GM12864 (cell line): ENCODE measurements around the gene CCDC39.

Source experiments
- DNase-seq: peaks from one replicate; pipeline ENCODE4 v3.0.0-alpha.2; 2011; ENCODE audit warnings: low read depth
- H3K4me3 ChIP-seq: 2 replicates; pipeline ENCODE4 v1.5.1; 2011; ENCODE audit warnings: mild to moderate bottlenecking, low read depth, low read length, control low read depth
- TF ChIP-seq, protein P1 (sequence below): IDR thresholded peaks from 2 replicates; pipeline ENCODE4 v1.5.1; 2011; ENCODE audit warnings: low read depth, mild to moderate bottlenecking, moderate library complexity, low read length, control low read depth, inconsistent platforms; ENCODE audit errors: missing control alignments

Gene CCDC39

DNA sequence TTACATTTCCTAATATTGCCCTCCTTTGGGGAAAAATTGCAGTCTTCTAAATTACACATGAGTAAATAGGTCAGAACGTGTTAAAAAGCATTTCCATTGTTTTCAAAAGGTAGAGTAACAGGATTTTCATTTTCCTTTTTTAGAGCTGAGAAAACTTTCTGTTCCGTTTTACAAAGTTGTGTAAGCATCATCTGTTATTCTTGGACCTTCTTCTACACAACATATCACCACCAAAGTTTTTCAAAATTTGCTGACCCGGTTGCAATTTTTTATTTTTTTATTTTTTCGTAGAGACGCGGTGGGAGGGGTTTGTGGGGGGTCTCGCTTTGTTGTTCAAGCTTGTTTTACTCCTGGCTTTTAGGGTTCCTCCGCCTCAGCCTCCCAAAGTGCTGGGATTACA lies 1.1 kb downstream of the CCDC39 start:
- DNase-seq = no peak
- TF ChIP-seq, protein P1, sequence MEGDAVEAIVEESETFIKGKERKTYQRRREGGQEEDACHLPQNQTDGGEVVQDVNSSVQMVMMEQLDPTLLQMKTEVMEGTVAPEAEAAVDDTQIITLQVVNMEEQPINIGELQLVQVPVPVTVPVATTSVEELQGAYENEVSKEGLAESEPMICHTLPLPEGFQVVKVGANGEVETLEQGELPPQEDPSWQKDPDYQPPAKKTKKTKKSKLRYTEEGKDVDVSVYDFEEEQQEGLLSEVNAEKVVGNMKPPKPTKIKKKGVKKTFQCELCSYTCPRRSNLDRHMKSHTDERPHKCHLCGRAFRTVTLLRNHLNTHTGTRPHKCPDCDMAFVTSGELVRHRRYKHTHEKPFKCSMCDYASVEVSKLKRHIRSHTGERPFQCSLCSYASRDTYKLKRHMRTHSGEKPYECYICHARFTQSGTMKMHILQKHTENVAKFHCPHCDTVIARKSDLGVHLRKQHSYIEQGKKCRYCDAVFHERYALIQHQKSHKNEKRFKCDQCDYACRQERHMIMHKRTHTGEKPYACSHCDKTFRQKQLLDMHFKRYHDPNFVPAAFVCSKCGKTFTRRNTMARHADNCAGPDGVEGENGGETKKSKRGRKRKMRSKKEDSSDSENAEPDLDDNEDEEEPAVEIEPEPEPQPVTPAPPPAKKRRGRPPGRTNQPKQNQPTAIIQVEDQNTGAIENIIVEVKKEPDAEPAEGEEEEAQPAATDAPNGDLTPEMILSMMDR = no peak
- H3K4me3 ChIP-seq = no peak overlapping the region

DNA sequence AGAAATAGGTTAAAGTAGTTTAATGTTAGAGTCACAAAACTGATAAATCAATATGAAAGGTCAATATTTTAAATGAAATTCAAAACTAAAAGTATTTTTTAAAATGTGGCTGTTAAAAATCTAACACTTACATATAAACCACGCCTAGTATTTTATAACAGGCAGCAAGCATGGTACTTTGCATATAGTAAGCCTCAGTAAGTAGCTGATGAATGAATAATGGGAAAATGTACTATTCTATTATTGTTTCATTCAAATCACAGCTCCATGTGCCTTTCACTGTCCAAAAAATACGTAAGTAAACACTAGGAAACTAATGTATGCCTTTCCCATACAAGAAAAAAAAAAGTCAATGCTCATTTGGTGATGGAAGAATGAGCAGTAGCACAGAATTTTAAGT lies 17.8 kb downstream of the CCDC39 start:
- TF ChIP-seq, protein P1 = no peak
- no peak overlapping the region for H3K4me3 ChIP-seq
- no peak for DNase-seq

GRCh38 chr3:180657094-180657493 lies 22.2 kb downstream of the CCDC39 start:
- DNase-seq = no peak
- no peak overlapping the region for H3K4me3 ChIP-seq
- TF ChIP-seq, protein P1 = no peak

- TF ChIP-seq, protein P1 = no peak
- DNase-seq = no peak
- H3K4me3 ChIP-seq = no peak overlapping the region
These were observed 22.9 kb downstream of the CCDC39 start for GRCh38 chr3:180656406-180656805.

DNA sequence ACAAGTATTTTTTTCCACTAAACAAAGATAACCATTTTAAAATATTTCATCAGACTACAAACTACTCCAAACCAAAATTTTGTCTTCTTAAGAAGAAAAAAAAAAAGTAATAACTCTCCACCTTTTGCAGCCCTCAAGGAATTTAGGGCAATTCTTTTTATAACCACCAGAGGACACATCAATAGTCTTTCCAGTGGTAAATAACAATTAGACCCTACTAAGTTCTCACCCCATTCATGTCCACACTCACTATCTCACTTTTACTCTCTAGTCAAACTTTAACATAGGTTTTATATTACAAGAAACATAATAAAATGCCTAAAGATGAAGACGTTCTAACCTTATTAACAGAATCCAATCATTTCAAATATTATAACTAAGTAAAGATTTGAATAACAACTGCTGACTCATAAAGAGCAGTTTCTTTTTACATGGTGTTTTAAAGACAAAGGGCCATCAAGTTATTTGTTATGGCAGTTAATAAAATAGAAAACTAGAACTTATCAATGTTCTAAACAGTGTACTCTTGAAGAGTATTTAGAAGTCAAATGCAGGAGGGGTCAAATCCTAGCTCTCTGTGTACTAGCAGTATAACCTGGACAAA lies 33.0 kb downstream of the CCDC39 start:
- DNase-seq = no peak
- TF ChIP-seq, protein P1 = peak; percentile 37

DNA sequence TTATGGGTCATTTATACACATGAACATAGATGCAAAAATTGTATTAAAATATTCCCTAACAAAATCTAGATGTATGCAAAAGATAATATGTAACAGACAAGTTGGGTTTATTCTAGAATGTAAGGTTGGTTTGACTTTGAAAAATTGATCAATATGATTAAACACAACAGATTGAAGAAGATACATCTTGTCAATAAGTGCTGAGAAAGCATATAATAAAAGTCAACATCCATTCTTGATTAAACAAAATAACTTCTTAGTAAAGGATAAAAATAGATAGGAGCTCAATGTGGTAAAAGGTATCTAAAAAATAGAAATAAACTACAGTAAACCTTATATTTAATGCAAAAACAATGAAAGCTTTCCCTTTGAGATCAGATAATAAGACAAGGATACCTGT lies 38.3 kb downstream of the CCDC39 start:
- TF ChIP-seq, protein P1 = no peak
- H3K4me3 ChIP-seq = no peak overlapping the region
- no peak for DNase-seq

More for the DNA sequence above, 33.0 kb downstream of the CCDC39 start:
- H3K4me3 ChIP-seq = no peak overlapping the region

DNA sequence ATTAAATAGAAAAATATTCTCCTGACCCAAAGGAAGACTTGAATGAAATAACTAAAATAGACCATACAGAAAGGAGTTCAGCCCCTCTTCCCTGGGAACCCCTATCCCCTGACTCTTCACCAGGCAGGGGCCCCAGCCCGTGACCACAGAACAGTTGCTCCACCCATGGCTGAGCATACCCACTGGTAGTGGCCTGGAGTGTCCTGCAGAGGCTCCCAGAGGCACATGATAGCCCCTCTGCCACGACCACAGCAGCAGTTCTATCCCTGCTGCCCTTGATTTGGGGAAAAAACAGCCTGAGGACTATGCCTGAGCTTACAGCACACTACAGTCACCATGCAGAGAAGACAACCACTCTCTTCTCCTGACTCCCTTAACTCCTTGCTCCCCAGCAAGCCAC lies 45.6 kb downstream of the CCDC39 start:
- DNase-seq = no peak
- TF ChIP-seq, protein P1 = peak; percentile 13
- no peak overlapping the region for H3K4me3 ChIP-seq
